Measurements from ENCODE around the gene C1QL1. TPM values are rescaled to one million over a fixed set of nuclear protein-coding genes. Genes with fewer than 3 reads are reported as not detected.

The C1QL1 gene
- total and polyA plus RNA-seq, 9 donors: 0.20 to 6.0 (median 0.87) TPM; not detected in 3

DNA sequence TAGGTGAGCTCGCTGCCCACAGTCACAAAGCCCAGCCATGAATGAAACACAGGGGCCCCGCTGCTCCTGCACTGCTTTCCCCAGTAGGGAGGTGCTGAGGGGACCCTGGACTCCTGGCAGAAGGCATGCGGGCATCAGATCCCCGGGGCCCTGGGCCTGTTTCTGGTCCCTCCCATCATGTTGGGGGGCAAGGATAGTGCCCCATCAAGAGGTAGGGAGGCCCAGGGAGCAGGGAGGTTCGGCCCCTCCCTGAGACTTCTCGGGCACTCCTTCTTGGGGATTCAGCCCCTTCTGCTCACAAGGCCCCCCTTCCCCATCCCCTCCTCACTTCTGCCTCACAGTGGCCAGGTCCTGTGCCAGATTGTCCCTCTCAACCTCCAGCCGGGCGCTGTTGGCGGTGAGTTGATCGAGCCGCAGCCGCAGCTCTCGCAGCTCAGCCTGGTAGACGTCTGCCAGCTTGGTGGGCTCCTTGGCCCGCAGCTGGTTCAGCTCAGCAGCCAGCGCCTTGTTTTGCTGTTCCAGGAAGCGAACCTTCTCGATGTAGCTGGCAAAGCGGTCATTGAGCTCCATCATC, 53.3 kb downstream of the C1QL1 start:
- no peak for TF ChIP-seq POLR2A (IDR thresholded peaks at IDR 0.05)
- TF ChIP-seq, protein P1, sequence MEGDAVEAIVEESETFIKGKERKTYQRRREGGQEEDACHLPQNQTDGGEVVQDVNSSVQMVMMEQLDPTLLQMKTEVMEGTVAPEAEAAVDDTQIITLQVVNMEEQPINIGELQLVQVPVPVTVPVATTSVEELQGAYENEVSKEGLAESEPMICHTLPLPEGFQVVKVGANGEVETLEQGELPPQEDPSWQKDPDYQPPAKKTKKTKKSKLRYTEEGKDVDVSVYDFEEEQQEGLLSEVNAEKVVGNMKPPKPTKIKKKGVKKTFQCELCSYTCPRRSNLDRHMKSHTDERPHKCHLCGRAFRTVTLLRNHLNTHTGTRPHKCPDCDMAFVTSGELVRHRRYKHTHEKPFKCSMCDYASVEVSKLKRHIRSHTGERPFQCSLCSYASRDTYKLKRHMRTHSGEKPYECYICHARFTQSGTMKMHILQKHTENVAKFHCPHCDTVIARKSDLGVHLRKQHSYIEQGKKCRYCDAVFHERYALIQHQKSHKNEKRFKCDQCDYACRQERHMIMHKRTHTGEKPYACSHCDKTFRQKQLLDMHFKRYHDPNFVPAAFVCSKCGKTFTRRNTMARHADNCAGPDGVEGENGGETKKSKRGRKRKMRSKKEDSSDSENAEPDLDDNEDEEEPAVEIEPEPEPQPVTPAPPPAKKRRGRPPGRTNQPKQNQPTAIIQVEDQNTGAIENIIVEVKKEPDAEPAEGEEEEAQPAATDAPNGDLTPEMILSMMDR (IDR thresholded peaks at IDR 0.05): no peak
- no peak for TF ChIP-seq EP300 (IDR thresholded peaks at IDR 0.05)
- Histone ChIP-seq H3K4me1 (ENCODE audit: insufficient read depth) (peaks cover 5% of the 10 kb centered on the region), H3K9me3 (no peaks in the 10 kb centered on the region), H3K4me3 (no peak overlapping the region), H3K36me3 (no peaks in the 10 kb centered on the region), H3K27me3 (no peaks in the 10 kb centered on the region), H3K27ac (no peak overlapping the region)
- intact Hi-C loops (cut with DNase I): loop anchor here in 2 of 4 donors (10.0 kb wide), 3 partner anchors 180 to 290 kb away; no protein-coding TSS in a partner anchor
- peak in 1 of 5 donors; percentile 28 for DNase-seq
- 86 to 88% (median 88%) methylated on average over 11 to 19 of the region's 19 CpGs for WGBS, 3 donors

DNA sequence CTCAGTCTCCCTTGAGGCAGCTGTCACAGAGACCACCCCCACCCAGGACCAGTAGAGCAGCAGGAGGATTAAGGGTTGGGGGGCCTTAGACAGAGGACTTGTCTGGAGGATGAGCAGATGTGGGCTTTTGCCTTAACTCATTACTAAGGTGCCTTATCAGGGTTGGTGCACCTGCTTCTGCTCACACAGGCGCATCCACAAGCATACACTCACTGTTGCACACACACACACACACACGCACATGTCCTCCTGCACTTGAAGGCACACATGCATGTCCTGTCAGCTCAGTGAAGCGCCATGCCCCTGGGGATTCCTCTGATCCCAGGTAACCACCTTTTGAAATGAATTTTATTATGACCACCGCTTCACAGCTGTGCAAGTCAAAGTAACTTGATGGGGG, 54.0 kb downstream of the C1QL1 start:
- Histone ChIP-seq H3K36me3 (no peaks in the 10 kb centered on the region), H3K9me3 (no peaks in the 10 kb centered on the region), H3K4me3 (no peak overlapping the region), H3K27me3 (no peaks in the 10 kb centered on the region), H3K4me1 (ENCODE audit: insufficient read depth) (peaks cover 5% of the 10 kb centered on the region), H3K27ac (no peak overlapping the region)
- 80 to 88% (median 84%) methylated on average over 4 of the region's 4 CpGs for WGBS, 3 donors
- intact Hi-C loops (cut with DNase I): loop anchor here in 2 of 4 donors (10.0 kb wide), 3 partner anchors 181 to 291 kb away; no protein-coding TSS in a partner anchor
- DNase-seq: no peak
- TF ChIP-seq, protein P1 (IDR thresholded peaks at IDR 0.05): no peak
- TF ChIP-seq EP300 (IDR thresholded peaks at IDR 0.05): no peak
- TF ChIP-seq POLR2A (IDR thresholded peaks at IDR 0.05): no peak

DNA sequence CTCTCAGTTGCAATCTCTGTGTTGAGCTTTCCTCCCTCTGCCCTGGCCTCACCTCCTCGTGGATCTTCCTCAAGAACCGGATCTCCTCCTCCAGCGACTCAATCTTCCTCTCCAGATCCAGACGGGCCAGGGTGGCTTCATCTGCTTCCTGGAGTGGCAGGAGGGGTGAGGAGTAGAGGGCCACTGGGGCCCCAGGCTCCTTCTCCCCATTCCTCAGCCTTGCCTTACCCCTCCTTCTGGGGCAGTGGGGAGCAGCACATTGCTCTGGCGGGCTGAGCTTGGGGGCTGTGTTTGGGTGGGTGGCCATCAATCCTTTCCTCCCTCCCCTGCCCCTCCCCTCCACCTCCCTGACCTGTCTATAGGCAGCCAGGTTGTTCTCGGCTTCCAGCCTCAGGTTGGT, 54.4 kb downstream of the C1QL1 start:
- no peaks in the 10 kb centered on the region for H3K27me3 ChIP-seq
- TF ChIP-seq, protein P1 (IDR thresholded peaks at IDR 0.05): no peak
- TF ChIP-seq POLR2A (IDR thresholded peaks at IDR 0.05) (no peak), EP300 (IDR thresholded peaks at IDR 0.05) (no peak)
- no peak overlapping the region for H3K27ac ChIP-seq
- intact Hi-C loops (cut with DNase I): loop anchor here in 2 of 4 donors (10.0 kb wide), 3 partner anchors 181 to 291 kb away; no protein-coding TSS in a partner anchor
- H3K36me3 ChIP-seq: no peaks in the 10 kb centered on the region
- WGBS, 3 donors: 51 to 69% (median 58%) methylated on average over 6 of the region's 6 CpGs
- no peaks in the 10 kb centered on the region for H3K9me3 ChIP-seq
- no peak for DNase-seq
- peaks cover 5% of the 10 kb centered on the region for H3K4me1 ChIP-seq (ENCODE audit: insufficient read depth)
- no peak overlapping the region for H3K4me3 ChIP-seq

DNA sequence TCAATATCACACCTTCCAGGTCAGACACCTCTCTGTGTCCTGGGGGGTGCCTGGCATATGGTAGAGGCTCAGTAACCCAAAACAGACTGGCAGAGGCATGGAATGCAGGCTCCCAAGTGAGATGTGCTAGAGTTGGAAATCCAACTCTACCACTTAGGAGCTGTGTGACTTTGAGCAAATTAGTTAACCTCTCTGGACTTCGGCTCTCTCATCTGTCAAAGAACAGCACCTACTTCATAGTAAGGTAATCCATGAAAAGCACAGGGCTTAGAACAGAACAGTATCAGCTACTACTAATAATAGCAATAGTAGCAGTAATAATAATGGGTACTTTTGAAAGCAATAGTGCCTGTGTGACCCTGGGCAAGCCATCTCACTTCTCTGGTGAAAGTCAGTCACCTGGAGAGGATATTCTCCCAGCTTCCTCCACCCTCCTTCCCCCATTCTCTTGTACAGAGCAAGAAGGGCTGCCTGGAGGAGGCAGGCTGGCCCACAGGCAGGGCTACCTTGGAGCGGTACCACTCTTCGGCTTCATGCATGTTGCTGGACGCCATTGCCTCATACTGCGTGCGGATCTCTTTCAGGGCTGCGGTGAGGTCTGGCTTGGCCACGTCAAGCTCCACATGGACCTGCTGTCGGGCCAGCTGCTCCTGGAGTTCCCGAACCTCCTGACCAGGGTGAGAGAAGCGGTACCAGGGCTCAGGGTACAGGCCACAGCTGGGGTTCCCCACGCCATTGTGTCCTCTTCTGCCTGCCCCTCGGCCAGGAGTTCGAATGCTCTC, 55.1 kb downstream of the C1QL1 start:
- TF ChIP-seq, protein P1 (IDR thresholded peaks at IDR 0.05): no peak
- no peak overlapping the region for H3K27ac ChIP-seq
- WGBS, 3 donors: 85 to 92% (median 86%) methylated on average over 14 of the region's 14 CpGs
- H3K27me3 ChIP-seq: no peaks in the 10 kb centered on the region
- peaks cover 5% of the 10 kb centered on the region for H3K4me1 ChIP-seq (ENCODE audit: insufficient read depth)
- intact Hi-C loops (cut with DNase I): loop anchor here in 2 of 4 donors (10.0 kb wide), 3 partner anchors 182 to 292 kb away; no protein-coding TSS in a partner anchor
- no peaks in the 10 kb centered on the region for H3K36me3 ChIP-seq
- DNase-seq: no peak
- H3K9me3 ChIP-seq: no peaks in the 10 kb centered on the region
- no peak overlapping the region for H3K4me3 ChIP-seq

Measured in ovary (tissue), 9 donors.